ENCODE data around the gene RILPL2.
"Not testable (repeated sequence)": the region's sequence is repeated elsewhere in the genome, so short reads cannot be mapped to it uniquely, and the experiment has no call there.

Gene RILPL2

GRCh38 chr12:123449856-123450255 lies 13.4 kb upstream of the RILPL2 start:
- DNase-seq (ENCODE audit: low read depth), result no peak

DNA sequence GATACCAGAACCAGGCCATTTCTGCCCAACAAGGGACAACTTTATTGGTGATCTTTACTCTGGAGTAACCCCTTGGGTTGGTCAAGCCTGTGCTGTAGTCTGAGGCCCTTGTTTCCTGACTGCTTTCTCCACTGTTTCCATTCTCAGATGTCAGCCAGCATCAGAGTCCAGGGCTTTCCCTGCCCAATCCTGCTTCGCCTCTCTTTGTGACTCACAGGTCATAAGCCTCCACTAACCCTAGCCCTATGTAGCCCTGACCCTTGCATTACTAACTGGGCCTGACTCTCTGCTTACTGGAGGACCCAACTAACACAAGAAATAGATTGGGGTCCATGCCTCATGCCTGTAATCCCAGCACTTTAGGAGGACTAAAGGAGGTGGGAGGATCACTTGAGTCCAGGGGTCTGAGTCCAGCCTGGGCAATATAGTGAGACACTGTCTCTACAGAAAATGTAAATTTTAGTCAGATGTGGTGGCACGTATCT lies 12.8 kb upstream of the RILPL2 start:
- no peak for DNase-seq (ENCODE audit: low read depth)

DNA sequence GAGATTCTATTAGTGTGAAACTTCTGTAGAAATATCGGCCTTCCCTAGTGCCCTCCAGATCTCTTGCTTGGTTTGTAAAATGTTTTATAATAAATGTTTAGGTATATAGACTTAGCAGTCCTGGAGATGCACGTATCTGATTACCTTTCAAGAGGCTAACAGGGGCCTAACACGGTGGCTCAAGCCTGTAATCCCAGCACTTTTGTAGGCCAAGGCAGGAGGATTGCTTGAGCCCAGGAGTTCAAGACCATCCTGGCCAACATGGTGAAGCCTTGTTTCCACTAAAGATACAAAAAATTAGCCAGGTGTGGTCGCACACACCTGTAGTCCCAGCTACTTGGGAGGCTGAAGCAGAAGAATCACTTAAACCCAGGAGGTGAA lies 9.8 kb upstream of the RILPL2 start:
- no peak for DNase-seq (ENCODE audit: low read depth)

- no peak for DNase-seq (ENCODE audit: low read depth)
Measured at GRCh38 chr12:123445388-123446332, 9.2 kb upstream of the RILPL2 start.

DNA sequence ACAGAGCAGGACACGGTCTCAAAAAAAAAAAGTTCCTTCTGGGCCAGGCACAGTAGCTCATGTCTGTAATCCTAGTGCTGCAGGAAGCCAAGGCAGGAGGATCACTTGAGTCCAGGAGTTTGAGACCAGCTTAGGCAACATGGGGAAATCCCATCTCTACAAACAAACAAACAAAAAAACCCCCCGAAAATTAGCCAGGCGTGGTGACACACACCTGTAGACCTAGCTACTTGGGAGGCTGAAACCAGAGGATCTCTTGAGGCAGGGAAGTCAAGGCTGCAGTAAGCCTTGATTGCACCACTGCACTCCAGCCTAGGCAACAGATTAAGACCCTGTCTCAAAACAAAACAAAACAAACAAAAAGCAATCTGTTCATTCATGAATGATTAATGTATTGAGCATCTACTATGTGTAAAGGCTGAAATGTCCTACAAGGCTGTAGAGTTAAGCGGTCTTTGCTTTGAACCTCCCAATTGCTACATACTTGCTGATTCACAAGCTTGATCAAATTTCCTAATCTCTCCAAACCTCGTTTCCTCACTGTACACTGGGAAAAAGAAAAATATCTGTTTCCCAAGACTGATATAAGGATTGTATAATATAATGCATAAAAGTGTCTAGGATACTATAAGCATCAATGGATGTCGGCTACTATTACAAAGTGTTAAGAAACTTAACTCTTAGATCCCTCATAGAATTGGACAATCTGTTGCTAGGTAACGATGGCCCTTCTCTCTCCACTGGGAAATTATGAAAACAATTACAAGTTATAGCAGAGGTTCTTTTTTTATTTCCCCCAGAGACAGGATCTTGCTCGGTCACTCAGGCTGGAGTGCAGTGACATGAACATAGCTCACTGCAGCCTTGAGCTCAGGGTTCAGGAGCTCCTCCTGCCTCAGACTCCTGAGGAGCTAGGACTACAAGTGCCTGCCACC lies 7.9 kb upstream of the RILPL2 start:
- peak; percentile 18 for DNase-seq (ENCODE audit: low read depth)

DNA sequence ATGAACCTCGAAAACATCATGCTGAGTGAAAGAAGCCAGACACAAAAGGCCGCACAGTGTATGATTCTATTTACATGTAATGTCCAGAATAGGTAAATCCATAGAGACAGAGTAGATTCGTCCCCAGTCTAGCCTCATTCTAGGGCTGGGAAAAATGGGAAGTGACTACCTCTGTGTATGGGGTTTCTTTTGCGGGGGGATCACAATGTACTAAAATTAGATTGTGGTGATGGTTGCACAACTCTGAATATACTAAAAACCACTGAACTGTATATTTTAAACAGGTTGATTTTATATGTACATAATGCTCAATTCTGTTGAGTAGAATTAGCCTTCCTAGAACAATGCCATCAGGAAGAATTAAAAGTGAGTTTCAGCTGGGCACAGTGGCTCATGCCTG lies 6.3 kb upstream of the RILPL2 start:
- DNase-seq (ENCODE audit: low read depth), result no peak

- DNase-seq (ENCODE audit: low read depth), result no peak
Measured at GRCh38 chr12:123441523-123442164, 5.2 kb upstream of the RILPL2 start.

DNA sequence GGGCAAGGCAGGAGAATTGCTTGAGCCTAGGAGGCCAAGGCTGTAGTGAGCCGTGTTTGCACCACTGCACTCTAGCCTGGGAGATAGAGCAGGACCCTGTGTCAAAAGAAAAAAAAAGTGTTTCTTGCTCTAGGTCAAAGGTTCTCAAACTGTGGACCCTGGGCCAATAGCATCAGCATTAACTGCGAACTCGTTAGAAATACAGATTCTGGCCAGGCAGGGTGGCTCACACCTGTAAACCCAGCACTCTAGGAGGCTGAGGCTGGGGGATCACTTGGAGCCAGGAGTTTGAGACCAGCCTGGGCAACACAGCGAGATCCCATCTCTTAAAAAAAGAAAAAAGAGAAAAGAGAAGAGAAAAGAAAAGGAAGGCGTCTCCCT lies 858 bp downstream of the RILPL2 start:
- no peak for DNase-seq (ENCODE audit: low read depth)

GRCh38 chr12:123433615-123434014 lies 2.9 kb downstream of the RILPL2 start:
- DNase-seq (ENCODE audit: low read depth), result no peak

DNA sequence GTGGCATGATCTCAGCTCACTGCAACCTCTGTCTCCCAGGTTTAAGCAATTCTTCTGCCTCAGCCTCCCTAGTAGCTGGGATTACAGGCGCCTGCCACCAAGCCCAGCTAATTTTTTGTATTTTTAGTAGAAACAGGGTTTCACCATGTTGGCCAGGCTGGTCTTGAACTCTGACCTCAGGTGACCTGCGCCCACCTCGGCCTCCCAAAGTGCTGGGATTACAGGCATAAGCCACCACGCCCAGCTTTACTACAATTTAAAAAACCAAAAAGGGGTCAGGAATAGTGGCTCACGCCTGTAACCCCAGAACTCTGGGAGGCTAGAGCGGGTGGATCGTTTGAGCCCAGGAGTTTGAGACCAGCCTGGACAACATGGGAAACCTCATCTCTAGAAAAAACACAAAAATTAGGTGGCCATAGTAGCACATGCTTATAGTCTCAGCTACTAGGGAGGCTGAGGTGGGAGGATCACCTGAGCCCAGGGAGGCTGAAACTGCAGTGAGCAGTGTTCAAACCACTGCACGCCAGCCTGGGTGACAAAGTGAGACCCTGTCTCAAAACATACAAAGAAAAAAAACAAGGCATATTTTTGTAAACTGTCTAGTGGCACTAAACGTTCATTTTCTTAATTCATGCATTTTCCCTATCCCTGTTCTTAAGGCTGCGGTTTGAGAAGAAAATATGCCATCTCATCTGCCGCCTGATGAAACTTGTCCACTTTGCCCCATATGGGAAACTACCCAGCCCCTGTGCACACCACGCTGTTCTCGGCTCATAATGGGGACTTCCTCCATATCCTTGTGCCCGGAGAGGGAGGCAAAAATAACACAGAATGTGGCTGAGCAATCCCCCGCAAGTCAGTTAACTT lies 4.3 kb downstream of the RILPL2 start:
- DNase-seq (ENCODE audit: low read depth), result not testable (repeated sequence)

DNA sequence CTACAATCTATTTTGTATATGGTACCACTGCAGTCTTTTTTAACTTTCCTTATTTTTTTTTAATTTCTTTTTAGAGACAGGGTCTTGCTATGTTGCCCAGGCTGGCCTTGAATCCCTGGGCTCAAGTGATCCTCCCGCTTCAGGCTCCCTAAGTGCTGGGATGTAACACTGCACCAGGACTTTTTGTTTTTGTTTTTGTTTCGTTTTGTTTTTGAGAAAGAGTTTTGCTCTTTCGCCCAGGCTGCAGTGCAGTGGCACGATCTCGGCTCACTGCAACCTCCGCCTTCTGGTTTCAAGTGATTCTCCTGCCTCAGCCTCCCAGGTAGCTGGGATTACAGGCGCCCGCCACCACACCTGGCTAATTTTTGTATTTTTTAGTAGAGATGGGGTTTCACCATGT lies 7.4 kb downstream of the RILPL2 start:
- not testable (repeated sequence) for DNase-seq (ENCODE audit: low read depth)

- DNase-seq (ENCODE audit: low read depth), result no peak
Measured at GRCh38 chr12:123428591-123428990, 7.9 kb downstream of the RILPL2 start.

DNA sequence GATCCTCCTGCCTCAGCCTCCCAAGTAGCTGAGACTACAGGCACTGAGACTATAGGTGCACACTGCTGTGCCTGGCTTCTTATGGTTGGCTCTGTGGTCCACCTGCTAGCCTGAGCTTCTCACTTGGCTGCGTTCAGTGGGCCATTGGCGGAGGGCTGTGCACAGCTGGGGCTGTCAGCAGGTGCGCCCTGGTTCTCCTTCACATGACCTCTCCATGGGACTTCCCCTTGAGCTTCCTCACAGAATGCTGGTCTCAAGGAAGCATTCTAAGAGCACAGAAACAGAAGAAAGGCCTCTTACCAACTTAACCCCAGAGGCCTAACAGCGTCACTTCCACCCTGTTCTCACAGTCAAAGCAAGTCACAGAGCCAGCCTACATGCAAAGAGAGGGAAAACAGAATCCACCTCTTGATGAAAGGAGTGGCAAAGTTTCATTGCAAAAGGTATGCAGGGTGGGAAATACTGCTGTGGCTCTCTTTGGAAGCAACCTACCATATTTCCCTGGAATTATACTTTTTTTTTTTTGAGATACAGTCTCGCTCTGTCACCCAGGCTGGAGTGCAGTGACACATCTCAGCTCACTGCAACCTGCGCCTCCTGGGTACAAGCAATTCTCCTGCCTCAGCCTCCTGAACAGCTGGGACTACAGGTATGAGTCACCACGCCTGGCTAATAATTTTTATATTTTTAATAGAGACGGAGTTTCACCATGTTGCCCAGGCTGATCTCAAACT lies 9.3 kb downstream of the RILPL2 start:
- DNase-seq (ENCODE audit: low read depth), result no peak

GRCh38 chr12:123421314-123421713 lies 15.2 kb downstream of the RILPL2 start:
- DNase-seq (ENCODE audit: low read depth), result no peak

DNA sequence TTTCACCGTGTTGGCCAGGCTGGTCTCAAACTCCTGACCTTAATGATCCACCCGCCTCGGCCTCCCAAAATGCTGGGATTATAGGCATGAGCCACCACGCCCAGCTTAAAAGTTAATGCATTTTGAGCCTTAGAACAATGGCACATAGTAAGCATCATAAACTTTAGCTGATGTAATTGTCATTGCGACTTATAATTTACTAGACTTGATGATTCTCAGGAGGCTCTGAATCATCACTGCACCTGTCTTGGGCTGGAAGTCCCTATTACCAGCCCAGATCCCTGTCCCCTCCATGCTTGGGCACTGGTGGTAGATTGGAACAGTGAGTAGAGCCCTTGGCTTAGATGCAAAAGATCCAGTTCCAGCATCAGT lies 26.5 kb downstream of the RILPL2 start:
- no peak for DNase-seq (ENCODE audit: low read depth)

DNA sequence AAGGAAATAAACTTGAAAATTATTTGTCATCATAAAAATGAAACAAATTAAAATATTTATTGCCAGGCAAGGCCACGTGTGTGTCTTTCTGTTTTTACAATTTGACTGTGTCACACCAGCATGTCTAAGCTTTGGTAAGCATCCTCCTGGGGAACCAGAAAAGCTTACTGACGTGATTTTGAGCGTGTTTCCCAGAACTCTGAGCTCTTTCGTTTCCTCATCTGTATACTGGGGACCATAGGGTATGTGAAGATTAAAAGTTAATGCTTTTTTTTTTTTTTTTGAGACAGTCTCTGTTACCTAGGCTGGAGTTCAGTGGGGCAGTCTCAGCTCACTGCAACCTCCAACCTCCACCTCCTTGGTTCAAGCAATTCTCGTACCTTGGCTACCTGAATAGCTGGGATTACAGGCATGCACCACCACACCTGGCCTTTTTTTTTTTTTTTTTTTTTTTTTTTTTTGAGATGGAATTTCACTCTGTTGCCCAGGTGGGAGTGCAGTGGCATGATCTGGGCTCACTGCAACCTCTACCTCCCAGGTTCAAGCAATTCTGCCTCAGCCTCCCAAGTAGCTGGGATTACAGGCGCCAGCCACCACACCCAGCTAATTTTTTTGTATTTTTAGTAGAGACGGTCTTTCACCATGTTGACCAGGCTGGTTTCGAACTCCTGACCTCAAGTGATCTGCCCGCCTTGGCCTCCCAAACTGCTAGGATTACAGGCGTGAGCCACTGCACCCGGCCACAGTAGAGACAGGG lies 27.0 kb downstream of the RILPL2 start:
- DNase-seq (ENCODE audit: low read depth), result not testable (repeated sequence)

GRCh38 chr12:123408619-123409018 lies 27.9 kb downstream of the RILPL2 start:
- not testable (repeated sequence) for DNase-seq (ENCODE audit: low read depth)

DNA sequence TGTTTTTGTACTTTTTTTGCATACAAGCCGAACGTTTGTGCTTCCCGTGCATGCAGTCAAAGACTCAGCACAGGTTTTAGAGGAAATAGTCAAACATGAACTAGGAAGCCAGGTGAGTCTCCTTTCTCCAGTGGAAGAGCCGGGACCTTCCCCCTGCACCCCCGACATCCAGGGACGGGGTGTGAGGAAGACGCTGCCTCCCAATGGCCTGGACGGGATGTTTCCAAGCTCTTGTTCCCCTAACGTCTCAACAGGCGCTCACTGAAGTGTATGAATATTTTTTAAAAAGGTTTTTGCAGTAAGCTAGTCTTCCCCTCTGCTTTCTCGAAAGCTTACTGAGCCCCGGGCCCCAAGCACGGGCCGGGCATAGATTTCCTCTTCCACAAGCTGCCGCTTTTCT lies 28.6 kb downstream of the RILPL2 start:
- DNase-seq (ENCODE audit: low read depth), result not testable (repeated sequence)

DNA sequence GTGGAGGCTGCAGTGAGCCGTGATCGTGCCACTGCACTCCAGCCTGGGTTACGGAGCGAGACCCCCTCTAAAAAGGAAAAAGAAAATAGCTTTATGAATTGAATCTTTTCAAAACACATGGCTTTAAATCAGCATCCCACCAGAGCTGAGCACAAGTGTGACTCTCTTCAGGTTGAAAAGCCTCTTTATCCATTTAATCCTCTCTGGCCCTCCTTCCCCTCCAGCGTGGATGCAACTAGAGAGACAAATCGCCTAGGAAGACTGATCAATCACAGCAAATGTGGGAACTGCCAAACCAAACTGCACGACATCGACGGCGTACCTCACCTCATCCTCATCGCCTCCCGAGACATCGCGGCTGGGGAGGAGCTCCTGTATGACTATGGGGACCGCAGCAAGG lies 29.2 kb downstream of the RILPL2 start:
- DNase-seq (ENCODE audit: low read depth), result not testable (repeated sequence)

DNA sequence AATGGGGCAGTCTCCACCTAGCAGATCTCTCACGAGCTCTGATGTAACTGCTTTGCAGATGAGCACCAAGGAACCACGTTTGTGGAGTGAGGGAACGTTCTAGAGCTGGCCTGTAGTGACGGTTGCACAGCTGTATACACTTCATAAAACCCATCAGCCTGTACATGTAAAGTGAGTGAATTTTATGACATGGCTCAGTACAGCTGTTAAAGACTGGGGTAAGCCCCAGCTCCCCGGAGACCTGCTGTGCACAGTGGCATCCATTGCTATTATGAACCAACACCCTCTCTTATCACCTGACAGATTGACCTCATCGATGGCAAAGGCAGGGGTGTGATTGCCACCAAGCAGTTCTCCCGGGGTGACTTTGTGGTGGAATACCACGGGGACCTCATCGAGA lies 31.9 kb downstream of the RILPL2 start:
- DNase-seq (ENCODE audit: low read depth), result no peak

Data from HS-5 (cell line).